ENCODE measurements around the gene EVC2.

EVC2 gene, protein sequence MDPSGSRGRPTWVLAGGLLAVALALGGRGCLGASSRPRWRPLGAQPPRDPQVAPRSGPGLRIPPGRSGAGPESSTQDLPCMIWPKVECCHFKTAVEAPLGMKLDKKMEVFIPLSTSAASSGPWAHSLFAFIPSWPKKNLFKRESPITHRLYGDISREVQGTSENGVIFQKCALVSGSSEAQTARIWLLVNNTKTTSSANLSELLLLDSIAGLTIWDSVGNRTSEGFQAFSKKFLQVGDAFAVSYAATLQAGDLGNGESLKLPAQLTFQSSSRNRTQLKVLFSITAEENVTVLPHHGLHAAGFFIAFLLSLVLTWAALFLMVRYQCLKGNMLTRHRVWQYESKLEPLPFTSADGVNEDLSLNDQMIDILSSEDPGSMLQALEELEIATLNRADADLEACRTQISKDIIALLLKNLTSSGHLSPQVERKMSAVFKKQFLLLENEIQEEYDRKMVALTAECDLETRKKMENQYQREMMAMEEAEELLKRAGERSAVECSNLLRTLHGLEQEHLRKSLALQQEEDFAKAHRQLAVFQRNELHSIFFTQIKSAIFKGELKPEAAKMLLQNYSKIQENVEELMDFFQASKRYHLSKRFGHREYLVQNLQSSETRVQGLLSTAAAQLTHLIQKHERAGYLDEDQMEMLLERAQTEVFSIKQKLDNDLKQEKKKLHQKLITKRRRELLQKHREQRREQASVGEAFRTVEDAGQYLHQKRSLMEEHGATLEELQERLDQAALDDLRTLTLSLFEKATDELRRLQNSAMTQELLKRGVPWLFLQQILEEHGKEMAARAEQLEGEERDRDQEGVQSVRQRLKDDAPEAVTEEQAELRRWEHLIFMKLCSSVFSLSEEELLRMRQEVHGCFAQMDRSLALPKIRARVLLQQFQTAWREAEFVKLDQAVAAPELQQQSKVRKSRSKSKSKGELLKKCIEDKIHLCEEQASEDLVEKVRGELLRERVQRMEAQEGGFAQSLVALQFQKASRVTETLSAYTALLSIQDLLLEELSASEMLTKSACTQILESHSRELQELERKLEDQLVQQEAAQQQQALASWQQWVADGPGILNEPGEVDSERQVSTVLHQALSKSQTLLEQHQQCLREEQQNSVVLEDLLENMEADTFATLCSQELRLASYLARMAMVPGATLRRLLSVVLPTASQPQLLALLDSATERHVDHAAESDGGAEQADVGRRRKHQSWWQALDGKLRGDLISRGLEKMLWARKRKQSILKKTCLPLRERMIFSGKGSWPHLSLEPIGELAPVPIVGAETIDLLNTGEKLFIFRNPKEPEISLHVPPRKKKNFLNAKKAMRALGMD

DNA sequence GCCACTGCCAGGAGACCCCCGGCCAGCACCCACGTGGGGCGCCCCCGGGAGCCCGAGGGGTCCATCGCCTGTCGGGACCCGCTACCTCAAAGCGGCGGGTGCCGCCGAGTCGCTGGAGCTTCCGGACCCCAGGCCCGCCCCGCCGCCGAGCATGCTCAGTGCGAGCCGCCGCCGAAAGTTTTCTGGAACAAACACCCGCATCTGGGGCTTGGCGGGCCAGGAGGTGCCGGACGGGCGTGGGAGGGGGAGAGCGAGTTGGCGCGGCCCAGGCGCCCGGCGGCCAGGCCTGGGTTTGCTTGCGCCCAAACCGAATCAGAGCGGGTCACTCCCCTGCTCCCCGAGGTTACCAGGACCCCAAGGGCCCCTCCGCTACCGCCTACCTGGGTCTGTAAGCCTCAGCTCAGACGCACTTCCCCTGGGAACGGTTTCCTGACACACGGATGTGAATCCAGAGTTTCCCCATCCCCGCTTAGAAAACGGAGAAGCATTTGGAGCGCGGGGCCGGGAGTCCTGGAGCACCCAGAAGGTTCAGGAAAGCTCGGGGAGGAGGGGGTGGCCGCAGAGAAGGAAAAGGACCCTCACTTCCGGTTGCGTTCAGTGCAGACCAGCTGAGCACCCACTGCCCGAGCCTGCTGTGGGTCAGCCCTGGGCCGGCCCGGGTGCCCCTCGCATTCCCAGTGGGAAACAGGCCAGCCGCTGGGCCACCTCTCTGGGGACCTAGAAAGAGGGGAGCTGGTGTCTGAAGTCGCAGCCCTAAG, at the start of gene EVC2:
Gene EVC2 (minus strand): TSS at position 111 of the 758 bp plus-strand sequence. CDS start 46 bp downstream, at position 65.
- no peak for DNase-seq (ENCODE audit: low spot score)

DNA sequence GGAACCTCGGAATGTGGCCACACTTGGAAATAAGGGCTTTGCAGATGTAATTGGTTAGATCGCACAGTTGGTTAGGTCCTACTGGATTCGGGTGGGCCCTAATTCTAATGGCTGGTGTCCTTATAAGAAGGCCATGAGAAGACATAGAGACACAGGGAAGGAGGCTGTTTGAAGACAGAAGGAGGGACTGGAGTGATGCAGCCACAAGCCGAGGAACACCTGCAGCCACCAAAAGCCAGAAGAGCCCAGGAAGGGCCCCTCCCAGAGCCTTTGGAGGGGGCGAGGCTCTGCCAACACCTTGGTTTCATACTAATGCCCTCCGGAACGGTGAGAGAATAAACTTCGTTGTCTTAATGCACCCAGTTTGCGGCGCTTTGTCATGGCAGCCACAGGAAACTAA, 49.6 kb upstream of the EVC2 start:
- DNase-seq (ENCODE audit: low spot score): no peak

DNA sequence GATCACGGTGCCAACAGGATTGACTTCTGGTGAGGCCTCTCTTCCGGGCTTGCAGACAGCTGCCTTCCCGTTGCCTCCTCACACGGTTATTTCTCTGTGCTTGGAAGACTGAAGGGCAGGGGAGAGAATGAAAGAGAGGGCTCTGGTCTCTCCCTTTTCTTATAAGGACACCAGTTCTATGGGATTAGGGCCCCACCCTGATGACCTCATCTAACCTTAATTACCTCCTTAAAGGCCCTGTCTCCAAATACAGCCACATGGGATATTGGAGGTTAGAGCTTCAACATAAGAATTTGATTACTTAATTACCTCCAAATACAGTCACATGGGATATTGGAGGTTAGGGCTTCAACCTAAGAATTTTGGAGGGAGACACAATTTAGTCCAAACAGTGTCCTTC, 49.2 kb upstream of the EVC2 start:
- DNase-seq (ENCODE audit: low spot score): no peak

DNA sequence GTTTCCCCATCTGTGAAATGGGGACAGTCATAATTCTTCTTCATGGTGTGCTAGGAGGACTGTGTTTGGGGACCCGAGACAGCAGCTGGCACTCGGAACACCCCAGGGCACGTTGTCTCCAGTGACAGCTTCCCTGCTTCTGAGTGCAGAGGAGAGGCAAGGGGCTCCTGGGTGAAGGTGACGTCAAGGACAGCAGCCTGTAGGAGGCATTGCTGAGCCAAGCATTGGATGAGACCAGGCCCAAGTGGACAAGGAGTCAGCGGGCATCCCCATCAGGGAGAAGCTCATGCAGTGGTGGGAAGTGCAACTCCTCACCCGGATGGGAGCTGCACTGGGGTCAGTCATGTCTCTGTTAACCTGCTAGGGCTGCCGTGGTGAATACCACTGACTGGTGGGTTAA, 48.7 kb upstream of the EVC2 start:
- DNase-seq (ENCODE audit: low spot score): no peak

DNA sequence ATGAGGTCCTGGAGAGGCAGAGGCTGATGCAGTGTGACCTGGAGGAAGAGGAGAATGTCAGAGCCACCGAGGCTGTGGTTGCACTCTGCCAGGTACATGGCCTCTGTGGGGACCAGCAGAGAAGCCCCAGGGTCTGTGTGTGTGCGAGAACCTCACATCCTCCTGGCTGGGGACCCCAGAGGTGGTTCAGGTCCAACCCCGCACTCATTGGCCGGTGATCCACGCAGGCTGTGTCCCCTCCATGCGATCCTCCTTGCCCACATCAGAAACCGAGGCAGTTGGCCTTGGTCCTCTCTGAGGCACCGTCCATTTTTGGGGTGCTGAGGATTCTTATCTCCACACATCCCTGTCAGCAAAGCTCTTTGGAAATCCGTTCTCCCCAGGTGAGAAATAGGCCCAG, 47.9 kb upstream of the EVC2 start:
- DNase-seq (ENCODE audit: low spot score): no peak

DNA sequence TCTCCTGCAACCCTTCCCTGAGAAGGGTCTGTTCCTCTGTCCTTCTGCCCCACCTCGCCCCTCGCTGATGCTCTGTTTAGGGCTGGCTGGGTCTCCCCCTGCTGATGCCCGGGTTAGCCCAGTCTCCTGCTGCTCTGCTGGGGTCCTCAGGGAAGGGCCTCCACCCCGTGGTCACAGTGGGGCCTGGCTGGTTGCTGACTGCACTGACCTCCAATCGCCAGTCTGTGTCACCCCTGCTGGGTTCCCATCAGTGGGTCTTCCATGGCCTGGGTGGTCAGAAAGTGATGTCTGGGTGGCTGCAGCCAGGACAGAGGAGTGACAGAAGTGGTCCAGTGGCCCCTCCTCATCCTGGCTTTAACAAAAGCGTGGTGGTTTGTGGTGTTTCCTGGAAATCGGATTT, 47.3 kb upstream of the EVC2 start:
- DNase-seq (ENCODE audit: low spot score): no peak

DNA sequence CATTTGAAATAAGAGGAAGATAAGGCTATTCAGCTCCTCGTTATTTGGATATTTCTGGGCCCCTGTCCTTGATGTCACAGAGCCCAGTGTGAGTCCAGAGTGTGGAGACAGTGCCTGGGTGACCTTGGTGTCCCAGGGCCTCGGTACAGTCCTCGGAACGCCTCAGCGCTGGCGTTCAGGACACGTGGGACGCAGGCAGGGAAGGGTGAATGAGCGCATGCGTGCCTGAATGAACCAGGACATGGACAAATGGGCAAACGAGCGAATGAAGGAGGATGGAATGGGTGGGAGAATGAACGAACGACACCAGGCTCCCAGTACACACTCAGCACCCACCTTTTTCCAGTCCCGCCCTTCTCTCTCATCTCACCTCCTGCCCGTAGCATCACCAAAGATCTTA, 46.8 kb upstream of the EVC2 start:
- no peak for DNase-seq (ENCODE audit: low spot score)

DNA sequence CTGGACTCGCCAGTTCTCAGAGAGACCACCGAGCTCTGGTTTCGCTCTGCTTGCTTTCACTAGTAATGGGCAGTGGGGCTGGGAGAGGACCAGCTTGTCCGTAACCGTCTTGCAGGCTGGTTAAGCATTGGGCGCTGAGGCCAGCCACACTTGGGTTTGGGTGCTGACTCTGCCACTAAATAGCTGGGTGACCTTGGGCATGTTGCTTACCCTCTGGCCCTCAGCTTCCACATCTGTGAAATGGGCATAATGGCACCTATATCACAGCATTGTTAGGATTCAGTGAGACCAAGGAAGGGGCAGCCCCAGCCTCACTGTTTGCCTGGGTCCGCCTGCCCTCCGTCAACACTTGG, 46.1 kb upstream of the EVC2 start:
- no peak for DNase-seq (ENCODE audit: low spot score)

DNA sequence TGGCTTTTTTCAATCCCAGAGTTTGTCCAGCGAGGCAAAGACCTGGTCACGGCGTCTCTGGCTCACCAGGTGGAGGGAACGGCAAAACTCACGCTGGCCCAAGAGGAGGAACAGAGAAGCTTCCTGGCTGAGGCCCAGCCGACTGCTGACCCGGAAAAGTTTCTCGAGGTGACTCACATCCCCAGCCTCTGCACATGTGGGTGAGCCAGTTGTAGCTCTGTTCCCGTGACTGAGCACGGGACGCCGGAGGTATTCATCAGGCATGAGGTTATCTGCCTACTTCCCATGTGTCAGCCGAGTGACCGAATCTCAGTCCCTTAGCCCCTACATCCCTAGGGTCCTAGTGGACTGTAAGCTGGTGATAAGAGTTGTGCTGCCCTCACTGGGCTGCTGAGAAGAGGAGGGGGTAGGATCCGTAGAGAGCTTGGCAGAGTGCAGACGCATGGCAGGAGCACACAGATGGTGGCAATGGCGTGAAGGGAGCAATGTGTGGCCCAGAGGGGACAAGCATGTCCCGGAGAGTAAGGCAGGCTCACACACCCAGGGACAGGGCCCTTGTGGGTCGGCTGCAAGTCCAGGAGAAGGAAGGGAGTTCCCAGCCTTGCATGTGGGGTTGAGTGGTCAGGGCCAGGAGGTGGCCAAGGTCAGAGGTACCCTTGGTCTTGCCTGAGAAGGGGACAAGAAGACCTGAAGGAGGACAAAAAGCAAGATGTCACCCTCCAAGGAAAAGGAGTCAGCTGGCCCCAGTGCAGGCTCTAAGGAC, 45.6 kb upstream of the EVC2 start:
- DNase-seq (ENCODE audit: low spot score): no peak

DNA sequence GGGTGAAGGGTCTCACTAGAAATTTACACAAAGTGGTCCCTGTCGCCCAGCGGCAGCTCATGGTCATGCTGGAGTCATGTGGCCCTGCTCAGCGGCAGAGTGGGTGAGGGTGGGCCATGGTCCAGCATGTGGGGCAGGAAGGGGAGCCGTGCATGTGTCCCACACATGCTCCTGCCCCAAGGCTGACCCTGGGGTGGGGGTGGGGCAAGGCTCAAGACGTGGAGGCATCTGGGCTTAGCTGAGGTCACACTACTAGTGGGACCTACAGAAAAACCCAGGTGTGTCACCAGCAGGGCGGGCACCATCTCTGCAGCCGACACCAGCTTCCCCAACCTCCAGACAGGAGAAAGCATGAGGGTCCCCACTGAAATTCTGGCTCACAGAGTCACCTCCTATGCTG, 45.0 kb upstream of the EVC2 start:
- DNase-seq (ENCODE audit: low spot score): no peak

DNA sequence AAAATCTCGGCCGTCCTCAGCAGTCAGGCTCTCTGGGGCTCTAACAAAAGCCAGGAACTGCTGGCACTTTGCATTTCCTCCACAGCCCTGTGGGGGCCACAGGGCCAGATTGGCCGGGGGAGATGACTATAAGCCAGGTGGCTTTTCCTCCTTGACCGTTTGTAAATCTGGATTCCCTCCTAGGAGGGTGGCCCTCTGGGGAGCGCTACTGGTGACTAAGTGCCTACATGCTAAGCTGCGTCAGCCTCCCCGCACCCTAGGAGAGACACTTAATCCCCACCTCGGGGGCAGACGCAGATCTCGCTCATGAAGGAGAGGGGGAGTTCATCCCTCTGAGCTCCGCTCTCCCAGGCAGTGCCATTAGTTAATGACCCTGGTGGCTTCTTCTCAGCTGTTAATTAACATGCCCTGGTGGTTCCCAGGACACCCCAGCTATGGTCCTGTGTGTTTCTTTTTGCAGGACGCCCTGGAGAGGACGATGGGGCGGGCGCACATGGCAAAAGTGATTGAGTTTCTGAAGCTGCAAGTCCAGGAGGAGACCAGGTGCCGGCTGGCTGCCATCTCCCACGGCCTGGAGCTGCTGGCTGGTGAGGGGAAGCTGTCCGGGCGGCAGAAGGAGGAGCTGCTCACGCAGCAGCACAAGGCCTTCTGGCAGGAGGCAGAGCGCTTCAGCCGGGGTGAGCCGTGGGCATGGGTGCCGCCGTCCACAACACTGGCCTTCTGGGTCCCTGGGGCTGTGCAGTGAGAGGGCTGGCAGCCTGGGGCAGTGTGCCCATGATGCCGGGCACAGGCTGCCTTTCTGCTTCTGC, 44.2 kb upstream of the EVC2 start:
- no peak for DNase-seq (ENCODE audit: low spot score)

DNA sequence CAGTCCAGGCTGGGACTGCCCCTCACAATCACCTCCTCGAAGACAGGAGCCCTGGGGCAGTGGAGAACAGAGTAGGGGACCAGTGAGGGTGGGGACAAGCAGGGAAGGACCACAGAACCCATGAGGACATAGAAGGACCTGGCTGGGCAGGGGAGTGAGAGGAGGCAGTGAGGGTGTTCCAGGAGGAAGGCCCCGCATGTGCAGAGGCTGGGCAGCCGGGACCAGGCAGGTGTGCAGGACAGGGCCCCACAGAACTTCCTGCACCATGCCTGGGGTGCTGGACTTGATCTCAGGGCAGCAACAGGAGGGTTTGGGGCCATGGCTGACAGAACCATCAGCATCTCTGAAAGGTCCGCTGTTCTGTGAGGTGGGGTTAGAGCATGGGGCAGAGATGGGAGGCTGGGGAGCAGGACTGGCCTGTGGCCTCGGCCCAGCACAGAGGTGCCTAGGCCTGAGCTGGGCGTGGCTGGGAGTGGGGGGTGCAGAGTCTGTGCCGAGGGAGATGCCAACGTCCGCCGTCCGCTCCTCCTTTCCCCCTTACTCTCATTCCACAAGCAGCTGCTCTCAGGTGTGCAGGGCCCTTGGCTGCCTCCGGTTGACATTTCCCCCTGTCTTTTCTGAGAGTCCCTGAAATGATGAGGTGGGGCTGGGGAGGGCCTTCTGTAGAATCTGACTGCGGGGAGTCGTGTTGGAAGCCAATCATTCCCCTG, 43.5 kb upstream of the EVC2 start:
- no peak for DNase-seq (ENCODE audit: low spot score)

DNA sequence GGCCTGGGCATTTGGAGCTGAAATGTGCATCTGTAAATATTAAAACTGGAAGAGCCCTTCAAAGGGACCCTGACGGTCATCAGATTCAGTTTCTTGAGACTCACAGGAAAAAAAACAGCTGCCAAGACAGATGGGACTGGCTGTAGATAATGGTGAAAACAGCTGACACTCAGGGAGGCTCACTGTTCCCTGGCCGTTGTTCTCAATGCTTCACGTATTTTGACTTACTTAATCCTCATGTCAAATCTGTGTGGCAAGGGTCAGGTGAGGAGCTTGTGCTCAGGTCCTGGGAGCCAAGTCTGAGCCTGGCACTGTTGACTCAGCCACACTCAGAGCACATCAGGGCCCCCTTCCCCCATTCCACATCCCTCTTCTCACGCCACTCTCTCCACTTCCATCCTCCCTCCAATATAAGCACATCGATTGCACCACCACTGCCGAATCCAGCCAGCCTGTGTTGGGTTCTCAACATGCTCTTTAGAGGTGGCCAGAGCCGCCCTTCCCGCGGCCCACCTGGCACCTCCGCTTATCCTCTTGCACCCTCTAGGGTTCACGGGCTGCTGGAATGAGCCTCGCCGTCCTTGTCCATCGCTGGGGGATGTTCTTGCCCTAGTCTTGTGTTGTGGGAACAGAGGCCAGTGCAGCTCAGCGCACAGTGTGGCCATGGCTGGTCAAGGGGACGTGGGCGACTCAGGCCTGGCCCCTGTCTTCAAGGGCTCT, 42.7 kb upstream of the EVC2 start:
- DNase-seq (ENCODE audit: low spot score): no peak

DNA sequence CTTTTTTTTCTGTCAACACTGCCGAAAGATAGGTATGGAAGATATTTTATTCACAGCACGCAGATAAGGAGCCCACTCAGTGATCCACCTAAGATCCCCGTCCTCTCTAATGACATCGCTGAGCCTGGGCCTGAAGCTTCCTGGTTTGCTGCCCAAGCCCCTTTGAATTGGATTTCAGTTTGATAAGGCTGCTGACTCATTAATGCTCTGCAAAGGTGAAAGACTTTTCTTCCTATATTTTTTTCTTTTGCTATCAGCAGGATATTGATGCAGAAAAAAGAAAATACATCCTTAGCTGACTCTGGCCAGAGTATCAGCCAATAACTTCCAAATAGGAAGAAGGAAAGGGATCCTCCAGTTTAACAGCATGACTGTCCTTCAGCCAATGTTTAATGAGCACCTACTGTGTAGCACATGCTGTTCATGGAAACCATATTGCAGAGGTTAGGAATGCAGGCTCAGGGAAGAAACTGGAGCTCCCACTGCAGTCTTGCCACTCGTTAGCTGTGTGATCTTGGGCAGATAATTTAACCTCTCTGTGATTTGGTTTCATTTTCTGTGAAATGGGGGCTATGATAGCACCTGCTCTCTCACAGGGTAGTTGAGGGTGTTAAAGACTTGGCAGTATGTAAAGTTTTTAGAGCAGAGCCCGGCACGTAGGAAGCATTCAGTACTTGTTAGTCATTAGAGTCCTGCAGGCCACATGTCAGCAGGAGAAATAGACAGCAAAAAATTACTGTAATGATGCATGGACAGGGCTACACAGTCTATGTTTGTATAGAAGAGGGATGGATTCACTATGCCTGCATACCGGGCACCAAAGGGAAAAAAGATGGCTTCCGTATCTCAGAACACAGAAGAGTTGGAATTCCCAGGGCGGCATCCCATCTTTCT, 41.9 kb upstream of the EVC2 start:
- DNase-seq (ENCODE audit: low spot score): no peak

DNA sequence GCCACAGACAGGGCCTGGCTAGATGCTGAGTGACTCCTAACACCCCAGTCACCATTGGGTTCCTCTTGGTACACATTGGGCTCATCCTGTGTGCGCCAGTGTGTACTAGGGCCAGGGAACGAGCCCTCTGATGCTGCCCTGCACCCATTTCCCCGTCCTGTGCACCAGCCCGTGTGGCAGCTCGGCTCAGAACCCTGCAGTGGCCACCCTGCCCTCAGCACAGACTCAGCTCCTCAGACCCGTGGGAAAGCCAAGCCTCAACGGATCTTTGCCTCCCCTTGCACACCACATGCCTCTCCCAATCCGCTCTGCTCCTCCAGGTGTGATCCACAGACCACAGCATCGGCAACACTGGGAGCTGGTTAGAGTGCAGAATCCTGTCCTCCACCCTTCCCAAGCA, 41.2 kb upstream of the EVC2 start:
- no peak for DNase-seq (ENCODE audit: low spot score)

DNA sequence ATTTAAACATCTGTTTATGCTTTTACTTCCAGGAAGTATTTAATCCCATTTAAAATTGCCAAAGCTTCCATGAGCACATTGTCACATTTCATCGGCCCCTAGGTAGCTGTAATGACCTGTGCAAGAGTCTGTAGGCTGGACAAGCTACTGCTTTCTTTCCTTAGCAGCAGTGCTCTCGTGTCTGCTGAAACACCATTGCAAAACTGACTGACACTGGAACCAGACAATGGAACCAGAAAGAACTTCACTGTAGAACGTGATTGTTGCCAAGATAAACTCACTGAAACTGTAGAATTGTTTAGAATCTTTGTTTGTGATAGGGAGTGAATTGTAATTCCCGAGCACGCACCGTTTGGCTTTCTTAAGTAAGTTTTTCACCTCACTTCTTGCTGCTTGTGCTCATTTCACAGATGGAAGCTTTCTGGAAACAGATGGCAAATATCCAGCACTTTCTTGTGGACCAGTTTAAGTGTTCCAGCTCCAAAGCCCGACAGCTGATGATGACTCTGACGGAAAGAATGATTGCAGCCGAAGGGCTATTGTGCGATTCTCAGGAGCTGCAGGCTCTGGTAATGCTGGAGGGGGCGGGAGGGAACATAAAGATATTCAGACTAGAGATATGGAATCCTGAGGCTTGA, 39.5 kb upstream of the EVC2 start:
- no peak for DNase-seq (ENCODE audit: low spot score)

Measured in NAMALWA (cell line).